Measurements from ENCODE around the gene CHN1.

The CHN1 gene

GRCh38 chr2:174970092-174970491 is 35.1 kb downstream of the CHN1 start:
- DNase-seq = no peak

- no peak for DNase-seq
Observed at GRCh38 chr2:174969091-174969734, 36.0 kb downstream of the CHN1 start.

- DNase-seq = no peak
Observed at GRCh38 chr2:174967691-174968260, 37.4 kb downstream of the CHN1 start.

GRCh38 chr2:174967086-174967485 is 38.1 kb downstream of the CHN1 start:
- DNase-seq = no peak

GRCh38 chr2:174965992-174966744 is 39.0 kb downstream of the CHN1 start:
- DNase-seq = no peak

- no peak for DNase-seq
Observed at GRCh38 chr2:174965551-174965950, 39.6 kb downstream of the CHN1 start.

GRCh38 chr2:174964404-174964803 is 40.8 kb downstream of the CHN1 start:
- DNase-seq = peak; percentile 10

- no peak for DNase-seq
Observed at GRCh38 chr2:174963437-174964400, 41.5 kb downstream of the CHN1 start.

- DNase-seq = no peak
Observed at GRCh38 chr2:174959787-174960186, 45.4 kb downstream of the CHN1 start.

- DNase-seq = no peak
Observed at GRCh38 chr2:174957050-174957449, 48.1 kb downstream of the CHN1 start.

GRCh38 chr2:174952607-174953006 is 52.6 kb downstream of the CHN1 start:
- no peak for DNase-seq

GRCh38 chr2:174951745-174952144 is 53.4 kb downstream of the CHN1 start:
- no peak for DNase-seq

GRCh38 chr2:174949988-174950687 is 55.0 kb downstream of the CHN1 start:
- DNase-seq = no peak

GRCh38 chr2:174945601-174946260 is 59.5 kb downstream of the CHN1 start:
- DNase-seq = no peak

GRCh38 chr2:174939046-174939445 is 66.1 kb downstream of the CHN1 start:
- no peak for DNase-seq

GRCh38 chr2:174931724-174932123 is 73.5 kb downstream of the CHN1 start:
- no peak for DNase-seq

- no peak for DNase-seq
Observed at GRCh38 chr2:174929786-174930185, 75.4 kb downstream of the CHN1 start.

GRCh38 chr2:174925046-174925784 is 80.0 kb downstream of the CHN1 start:
- no peak for DNase-seq

- DNase-seq = no peak
Observed at GRCh38 chr2:174924061-174924693, 81.0 kb downstream of the CHN1 start.

GRCh38 chr2:174919947-174920595 is 85.1 kb downstream of the CHN1 start:
- no peak for DNase-seq

All from KG1 (cell line).